ENCODE measurements around the gene STK24. TPM values are rescaled to one million over a fixed set of nuclear protein-coding genes. Genes with fewer than 3 reads are reported as not detected.

Gene STK24
- total RNA-seq, 6 experiments from 2014 or later: 72.2 to 89.8 (median 80.5) TPM

DNA sequence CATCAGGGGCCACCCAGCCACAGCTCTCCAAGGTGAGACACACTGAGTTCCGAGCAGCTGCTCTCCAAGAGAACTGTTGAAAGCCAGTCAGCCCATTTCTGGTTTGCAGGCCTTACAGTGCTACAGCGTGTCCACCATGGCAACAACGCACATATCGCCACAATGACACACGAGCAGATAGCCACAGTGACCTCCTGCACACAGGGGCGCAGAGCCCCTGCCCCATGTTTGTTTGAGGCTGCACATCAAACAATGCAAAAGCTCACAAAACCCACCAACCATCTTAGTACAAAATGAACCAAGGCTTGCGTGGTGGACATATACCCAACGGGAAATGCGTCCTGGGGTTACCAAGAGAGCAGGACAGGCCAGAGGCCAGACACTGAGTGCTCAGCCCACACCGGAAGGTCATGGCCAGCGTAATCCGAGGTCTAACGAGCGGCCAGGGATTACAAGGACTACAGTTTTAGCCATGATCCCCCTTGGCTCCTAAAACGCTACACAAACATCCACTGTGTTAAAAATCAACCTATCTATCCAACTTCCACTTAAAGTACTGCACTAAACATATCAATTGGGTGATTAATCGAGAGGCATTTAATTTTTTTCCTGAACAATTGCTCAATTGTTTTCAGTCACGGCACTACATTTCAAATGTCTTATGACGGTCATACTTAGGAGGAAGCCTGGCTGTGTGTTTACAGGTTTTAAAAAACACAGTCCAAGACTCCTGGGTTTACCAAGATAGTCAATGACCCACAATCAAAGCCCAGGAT, 56.0 kb downstream of the STK24 start:
- Mint-ChIP-seq H3K27me3 (ENCODE audit: insufficient read depth) (no peaks in the 10 kb centered on the region; the same call in 1 of the 2 replicates), H3K4me1 (ENCODE audit: low read depth) (peaks cover 45% of the 10 kb centered on the region), H3K4me3 (no peak overlapping the region), H3K36me3 (ENCODE audit: low read depth) (peaks cover 7% of the 10 kb centered on the region), H3K27ac (0 out of 2 replicates have a peak overlapping the region, but pooled peaks have one; percentile 49), H3K9me3 (no peaks in the 10 kb centered on the region)
- no peak for DNase-seq
- TF ChIP-seq, protein P1, sequence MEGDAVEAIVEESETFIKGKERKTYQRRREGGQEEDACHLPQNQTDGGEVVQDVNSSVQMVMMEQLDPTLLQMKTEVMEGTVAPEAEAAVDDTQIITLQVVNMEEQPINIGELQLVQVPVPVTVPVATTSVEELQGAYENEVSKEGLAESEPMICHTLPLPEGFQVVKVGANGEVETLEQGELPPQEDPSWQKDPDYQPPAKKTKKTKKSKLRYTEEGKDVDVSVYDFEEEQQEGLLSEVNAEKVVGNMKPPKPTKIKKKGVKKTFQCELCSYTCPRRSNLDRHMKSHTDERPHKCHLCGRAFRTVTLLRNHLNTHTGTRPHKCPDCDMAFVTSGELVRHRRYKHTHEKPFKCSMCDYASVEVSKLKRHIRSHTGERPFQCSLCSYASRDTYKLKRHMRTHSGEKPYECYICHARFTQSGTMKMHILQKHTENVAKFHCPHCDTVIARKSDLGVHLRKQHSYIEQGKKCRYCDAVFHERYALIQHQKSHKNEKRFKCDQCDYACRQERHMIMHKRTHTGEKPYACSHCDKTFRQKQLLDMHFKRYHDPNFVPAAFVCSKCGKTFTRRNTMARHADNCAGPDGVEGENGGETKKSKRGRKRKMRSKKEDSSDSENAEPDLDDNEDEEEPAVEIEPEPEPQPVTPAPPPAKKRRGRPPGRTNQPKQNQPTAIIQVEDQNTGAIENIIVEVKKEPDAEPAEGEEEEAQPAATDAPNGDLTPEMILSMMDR (IDR thresholded peaks at IDR 0.05): no peak

DNA sequence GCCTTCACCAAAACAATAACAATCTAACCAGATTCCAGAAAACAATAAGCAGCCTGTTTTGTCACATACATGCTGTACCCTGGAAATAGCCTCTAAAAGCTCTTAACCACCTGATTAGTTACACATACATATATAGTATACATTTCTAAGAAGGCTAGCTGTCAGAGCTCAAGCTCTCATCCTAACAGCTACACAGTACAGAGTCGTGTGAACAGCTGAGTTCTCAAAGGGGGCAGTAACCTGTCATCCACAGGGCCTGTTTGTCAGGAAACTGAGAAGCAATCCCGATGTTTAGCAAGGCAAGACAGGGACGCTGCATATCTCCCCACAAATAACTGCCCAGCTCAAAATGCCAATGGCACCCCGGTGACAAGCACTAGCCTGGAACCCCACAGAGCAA, 56.9 kb downstream of the STK24 start:
- Mint-ChIP-seq H3K4me3 (no peak overlapping the region), H3K27ac (peak overlapping the region; percentile 49), H3K4me1 (ENCODE audit: low read depth) (peaks cover 53% of the 10 kb centered on the region), H3K36me3 (ENCODE audit: low read depth) (peaks cover 10% of the 10 kb centered on the region), H3K9me3 (no peaks in the 10 kb centered on the region), H3K27me3 (ENCODE audit: insufficient read depth) (no peaks in the 10 kb centered on the region; the same call in 1 of the 2 replicates)
- TF ChIP-seq, protein P1 (IDR thresholded peaks at IDR 0.05): no peak
- DNase-seq: no peak

DNA sequence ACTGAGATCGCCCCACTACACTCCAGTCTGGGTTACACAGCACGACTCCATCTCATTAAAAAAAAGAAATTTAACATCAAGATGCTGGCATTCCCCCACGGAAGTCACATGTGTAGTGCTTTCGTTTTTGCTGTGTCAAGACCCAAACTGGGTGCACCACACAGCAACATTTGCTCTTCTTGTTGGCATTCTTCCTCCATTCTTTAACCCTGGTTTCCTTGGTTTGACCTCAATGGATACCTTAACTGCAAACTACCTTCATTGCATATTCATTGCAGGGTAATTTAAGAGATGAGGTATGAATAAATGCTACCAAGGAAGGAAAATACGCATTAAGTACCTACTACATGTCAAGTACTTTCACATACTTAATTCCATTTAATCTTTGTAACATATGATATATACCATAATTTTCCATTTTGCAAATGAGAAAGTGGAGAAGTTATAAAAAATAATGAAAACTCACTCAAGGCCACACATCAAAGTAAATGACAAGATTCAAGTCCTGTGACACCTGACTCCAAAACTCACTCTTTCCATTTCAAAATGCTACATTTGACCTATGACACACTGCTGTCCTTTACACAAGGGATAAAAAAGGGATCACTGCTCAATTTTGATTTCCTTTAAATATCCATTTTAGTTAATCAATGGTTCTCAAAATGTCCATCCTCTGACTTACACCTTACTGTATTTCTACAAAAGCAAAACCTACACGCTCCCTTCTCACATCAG, 59.2 kb downstream of the STK24 start:
- TF ChIP-seq, protein P1 (IDR thresholded peaks at IDR 0.05): no peak
- Mint-ChIP-seq H3K36me3 (ENCODE audit: low read depth) (peaks cover 10% of the 10 kb centered on the region), H3K27ac (0 out of 2 replicates have a peak overlapping the region, but pooled peaks have one; percentile 6), H3K4me1 (ENCODE audit: low read depth) (peaks cover 56% of the 10 kb centered on the region), H3K9me3 (no peaks in the 10 kb centered on the region), H3K4me3 (no peak overlapping the region), H3K27me3 (ENCODE audit: insufficient read depth) (no peaks in the 10 kb centered on the region)
- DNase-seq: no peak

DNA sequence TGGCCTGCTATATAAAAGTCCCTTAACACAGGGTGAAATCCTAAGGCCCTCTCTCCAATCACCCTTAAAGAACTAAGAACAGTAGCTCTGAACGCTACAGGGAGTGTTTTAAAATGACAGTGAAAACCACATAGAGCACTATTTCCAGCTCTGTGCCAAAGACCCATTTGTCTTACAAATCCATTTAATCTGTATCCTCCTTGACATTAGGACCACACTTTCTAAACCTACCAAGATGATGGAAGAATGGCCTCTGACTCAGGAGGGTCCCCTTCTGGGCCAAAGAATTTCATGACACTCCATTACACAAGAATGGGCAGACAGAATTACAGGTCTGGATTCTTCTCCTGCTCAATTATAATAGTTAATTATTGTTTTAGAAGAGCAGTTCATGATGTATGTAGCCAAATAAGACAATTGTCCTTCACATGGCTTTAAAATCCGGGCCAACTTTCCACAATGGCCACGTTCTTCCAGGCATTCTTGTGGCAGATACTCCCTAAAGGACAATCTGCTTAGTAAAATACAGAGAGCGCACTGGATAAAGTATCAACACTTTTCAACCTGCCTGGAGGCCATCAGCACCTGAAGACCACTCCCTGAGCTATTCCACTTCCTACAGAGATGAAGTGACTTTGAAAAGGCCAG, 61.0 kb downstream of the STK24 start:
- TF ChIP-seq, protein P1 (IDR thresholded peaks at IDR 0.05): no peak
- peak overlapping the region; percentile 6; the same call in 1 of the 2 replicates for H3K27ac Mint-ChIP-seq
- no peak for DNase-seq
- peaks cover 15% of the 10 kb centered on the region for H3K36me3 Mint-ChIP-seq (ENCODE audit: low read depth)
- no peaks in the 10 kb centered on the region for H3K27me3 Mint-ChIP-seq (ENCODE audit: insufficient read depth)
- H3K4me3 Mint-ChIP-seq: no peak overlapping the region
- no peaks in the 10 kb centered on the region for H3K9me3 Mint-ChIP-seq
- peaks cover 44% of the 10 kb centered on the region for H3K4me1 Mint-ChIP-seq (ENCODE audit: low read depth)

DNA sequence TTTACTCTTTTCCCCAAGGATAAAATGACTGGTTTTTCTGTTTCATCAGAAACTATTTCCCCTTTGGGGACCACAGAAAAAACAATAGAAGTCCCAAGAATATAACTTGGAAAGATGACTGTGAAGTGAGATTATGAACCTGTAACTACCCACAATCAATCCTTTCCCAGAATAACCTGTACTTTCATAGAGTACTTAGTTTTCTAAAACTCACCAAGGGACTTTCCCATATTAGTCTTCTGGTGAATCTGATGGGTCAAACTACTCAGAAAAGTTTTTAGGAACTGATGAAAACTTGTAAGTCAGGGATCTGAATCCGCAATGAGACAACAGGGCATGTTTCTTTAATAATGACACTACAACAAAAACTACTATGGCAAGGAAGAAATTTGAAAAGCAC, 62.6 kb downstream of the STK24 start:
- H3K27me3 Mint-ChIP-seq (ENCODE audit: insufficient read depth): 0 out of 2 replicates have a peak, but pooled peaks cover 3% of the 10 kb centered on the region
- H3K36me3 Mint-ChIP-seq (ENCODE audit: low read depth): peaks cover 20% of the 10 kb centered on the region
- no peaks in the 10 kb centered on the region for H3K9me3 Mint-ChIP-seq
- no peak overlapping the region for H3K4me3 Mint-ChIP-seq
- H3K4me1 Mint-ChIP-seq (ENCODE audit: low read depth): peaks cover 46% of the 10 kb centered on the region
- H3K27ac Mint-ChIP-seq: no peak overlapping the region
- TF ChIP-seq, protein P1 (IDR thresholded peaks at IDR 0.05): no peak
- no peak for DNase-seq
